DMS114 treated with DMSO at 0.1 percent for 48 hours (cell line): Measurements from ENCODE around the gene OSGEP.
A peak's percentile ranks its signal among the peaks of the same experiment; 100 is the strongest.

Source experiments
- DNase-seq: peaks from one replicate; lab custom pipeline; 2025; ENCODE audit not compliant: unreplicated experiment; lab: John Stamatoyannopoulos, UW

Gene OSGEP

GRCh38 chr14:20434701-20435581 is 19.7 kb downstream of the OSGEP start:
- no peak for DNase-seq

- DNase-seq, result no peak
These were observed 24.6 kb downstream of the OSGEP start for GRCh38 chr14:20429801-20430669.

- no peak for DNase-seq
These were observed 25.8 kb downstream of the OSGEP start for GRCh38 chr14:20428802-20429201.

- DNase-seq, result no peak
These were observed 26.6 kb downstream of the OSGEP start for GRCh38 chr14:20428010-20428365.

GRCh38 chr14:20427231-20428009 is 27.2 kb downstream of the OSGEP start:
- DNase-seq, result no peak

DNA sequence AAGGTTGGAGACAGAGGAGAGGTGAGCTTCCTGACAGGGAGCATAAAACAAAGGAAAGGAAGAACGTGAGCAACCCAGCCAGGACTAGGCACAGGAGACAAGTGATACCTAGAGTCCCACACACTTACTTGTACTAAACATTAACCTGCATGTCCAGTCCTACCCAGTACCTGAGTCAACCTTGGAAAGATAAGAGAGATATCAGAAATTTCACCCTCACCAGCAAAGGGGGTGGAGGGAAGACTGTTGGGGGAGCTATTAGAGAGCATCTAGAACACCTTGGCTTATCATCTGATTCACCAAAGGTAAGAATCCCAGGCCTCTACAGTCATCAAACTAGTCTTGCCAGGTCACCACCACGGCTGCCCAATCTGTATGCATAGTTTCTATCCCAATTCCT is 29.8 kb downstream of the OSGEP start:
- DNase-seq, result no peak

GRCh38 chr14:20422886-20423285 is 31.7 kb downstream of the OSGEP start:
- no peak for DNase-seq

DNA sequence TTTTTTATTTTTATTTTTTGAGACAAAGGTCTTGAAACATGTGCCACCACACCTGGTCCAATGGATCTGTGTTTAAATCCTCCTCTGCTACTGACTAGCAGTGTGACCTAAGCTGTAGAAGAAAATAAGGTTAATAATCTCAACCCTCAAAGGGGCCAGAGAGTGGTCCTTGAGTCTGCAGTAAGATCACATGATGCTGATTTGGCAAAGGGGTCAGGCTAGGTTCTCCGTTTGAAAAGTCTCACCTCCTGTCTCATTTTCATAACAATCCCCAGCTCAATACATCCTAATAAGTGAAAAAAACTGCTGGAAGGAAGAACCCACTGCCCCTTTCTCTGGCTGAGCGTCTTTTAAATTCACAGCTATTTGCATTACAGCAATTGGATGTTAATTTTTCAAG is 33.3 kb downstream of the OSGEP start:
- no peak for DNase-seq

DNA sequence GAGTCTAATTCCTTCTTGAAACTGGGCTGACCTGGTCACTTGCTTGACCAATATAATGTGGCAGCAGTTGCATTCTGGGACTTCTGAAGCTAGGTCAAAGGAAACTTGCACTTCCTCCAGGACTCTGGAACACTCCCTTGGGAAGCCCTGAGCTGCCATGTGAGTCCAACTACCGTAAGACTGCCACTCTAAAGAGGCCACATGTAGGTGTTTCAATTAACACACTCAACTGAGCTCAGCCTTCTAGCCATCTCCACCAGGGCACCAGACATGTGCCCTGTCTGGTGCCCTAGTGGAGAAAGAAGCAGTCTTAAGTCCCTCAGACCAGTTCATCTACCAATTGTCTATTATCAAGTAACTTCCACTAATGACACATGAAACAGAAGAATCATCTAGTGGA is 35.2 kb downstream of the OSGEP start:
- no peak for DNase-seq

DNA sequence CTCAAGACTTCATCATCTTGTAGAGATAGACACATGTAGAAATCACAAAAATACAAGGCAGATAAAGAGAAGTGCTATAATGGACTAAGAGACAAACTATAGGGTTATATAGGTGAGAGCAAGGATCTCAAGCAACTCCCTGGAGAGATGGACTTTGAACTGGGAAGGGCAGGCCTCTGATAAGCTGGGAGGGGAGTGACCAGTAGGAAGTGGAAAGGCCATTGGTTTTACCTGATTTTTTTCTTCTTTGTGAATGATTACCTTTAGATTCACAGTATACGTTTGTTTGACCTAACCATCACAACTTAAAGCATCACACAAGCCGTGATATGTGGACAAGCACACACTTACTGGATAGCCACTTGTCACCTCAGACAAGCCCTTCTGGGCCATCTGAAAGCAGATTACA is 36.1 kb downstream of the OSGEP start:
- DNase-seq, result no peak

- DNase-seq, result no peak
These were observed 37.1 kb downstream of the OSGEP start for GRCh38 chr14:20417250-20418186.

- DNase-seq, result no peak
These were observed 38.4 kb downstream of the OSGEP start for GRCh38 chr14:20416223-20416622.

- peak; percentile 59 for DNase-seq
These were observed 38.8 kb downstream of the OSGEP start for GRCh38 chr14:20415782-20416206.

GRCh38 chr14:20413744-20414082 is 40.9 kb downstream of the OSGEP start:
- DNase-seq, result no peak

GRCh38 chr14:20412876-20413743 is 41.5 kb downstream of the OSGEP start, which contains the start of gene TEP1:
TEP1 (minus strand) TSS chr14:20413501; CDS start chr14:20408439, 5,062 bp downstream.
- DNase-seq, result peak; percentile 59

DNA sequence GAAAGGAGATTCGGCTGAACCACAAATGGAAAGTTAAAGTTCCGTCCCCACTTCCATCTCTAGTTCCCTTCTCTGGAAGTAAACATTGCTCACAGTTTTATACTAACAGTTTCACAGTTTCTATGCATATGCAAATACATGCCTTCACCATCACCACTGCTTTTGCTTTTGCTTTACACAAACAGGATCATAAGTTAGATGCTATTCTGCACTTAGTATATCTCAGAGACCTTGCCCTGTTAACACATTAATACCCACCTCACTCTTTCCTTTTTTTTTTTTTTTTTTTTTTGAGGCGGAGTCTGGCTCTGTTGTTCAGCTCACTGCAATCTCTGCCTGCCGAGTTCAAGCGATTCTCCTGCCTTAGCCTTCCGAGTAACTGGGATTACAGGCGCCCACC is 42.2 kb downstream of the OSGEP start:
- DNase-seq, result no peak

DNA sequence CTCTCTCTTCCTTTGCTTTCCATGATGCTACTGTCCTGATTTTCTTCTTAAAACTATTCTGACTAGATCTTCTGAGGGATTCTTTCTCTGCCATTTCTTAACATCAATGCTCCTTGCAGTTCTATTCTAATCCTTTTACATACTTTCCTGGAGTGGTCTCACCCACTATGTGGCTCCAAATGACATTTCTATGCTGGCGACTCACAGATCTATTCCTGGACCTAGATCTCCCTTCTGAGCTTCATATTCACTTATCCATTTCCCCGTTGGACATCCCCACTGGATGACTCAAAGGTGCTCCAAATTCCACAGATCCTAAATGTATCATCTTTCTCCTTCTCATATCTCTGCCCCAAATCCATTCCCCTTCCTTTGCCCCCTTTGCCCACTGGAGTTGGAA is 45.4 kb downstream of the OSGEP start:
- DNase-seq, result no peak

DNA sequence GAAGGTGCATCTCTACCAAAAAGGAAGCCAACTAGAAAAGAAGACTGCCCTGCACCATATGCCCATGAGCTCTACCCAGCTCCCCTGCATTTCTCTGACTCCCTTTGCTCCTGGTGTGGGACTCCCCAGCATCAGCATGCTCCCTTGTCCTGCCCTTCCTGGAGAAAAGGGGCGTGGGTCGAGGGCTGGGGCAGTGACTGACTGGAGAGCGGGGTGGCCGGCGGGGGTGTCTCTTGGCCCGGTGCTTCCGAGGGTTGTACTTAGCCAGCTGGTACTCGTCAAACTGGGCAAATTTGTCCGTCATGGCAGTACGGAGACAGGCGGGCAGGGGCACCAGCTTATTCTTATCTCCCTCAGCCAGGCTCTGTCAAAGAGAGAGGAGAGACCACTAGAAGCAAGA is 51.1 kb downstream of the OSGEP start:
- DNase-seq, result no peak

GRCh38 chr14:20400965-20401593 is 53.5 kb downstream of the OSGEP start:
- DNase-seq, result no peak
